GM18909 (cell line): ENCODE data around the gene KCTD11.

Source experiments
- ATAC-seq: cut with Tn5 transposase; IDR thresholded peaks from one replicate; pipeline ENCODE4 v1.9.1; 2021; ENCODE audit warnings: mild to moderate bottlenecking; ENCODE audit not compliant: unreplicated experiment, poor library complexity

KCTD11 gene

DNA sequence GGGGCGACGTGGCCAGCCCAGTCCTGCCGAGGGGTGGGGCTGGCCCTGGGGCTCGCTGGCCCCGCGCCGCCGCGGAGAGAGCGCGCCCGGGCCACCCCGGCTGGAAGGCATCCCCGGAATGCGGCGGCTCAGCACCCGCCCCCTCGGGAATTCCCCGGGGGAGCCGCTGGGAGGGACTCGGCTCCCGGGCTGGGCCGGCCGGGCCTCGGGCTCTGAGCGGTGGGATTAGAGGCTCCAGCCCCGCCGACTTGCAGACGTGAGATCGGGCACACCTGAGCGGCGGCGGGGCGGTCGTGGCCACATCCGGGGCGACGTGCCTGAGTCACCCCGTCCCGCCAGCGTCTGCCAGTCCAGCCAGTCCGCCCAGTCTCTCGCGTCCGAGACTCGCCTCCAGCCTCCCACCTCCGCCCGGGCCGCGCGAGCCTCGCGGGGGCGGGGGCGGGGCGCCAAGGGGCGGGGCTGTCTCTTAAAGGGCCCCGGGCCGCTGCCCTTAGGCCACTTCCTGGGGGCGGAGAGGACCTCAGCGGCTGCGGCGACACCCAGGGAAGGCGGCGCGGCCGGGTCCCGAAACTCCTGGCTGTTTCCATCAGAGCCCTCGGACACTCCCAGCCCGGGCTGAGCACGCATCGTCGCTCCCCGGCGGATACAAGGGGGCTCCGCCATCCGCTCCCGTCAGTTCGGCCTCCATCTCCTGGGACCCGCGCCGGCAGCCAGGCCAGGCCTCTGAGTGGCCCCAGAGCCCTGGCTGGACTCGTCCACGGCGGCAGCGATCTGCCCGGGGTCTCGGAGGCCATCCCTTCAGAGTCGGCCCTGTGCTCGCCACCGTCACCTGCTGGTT lies at the start of gene KCTD11:
Gene KCTD11 (plus strand): TSS at position 498 of the 838 bp plus-strand sequence.
- peak; percentile 62 for ATAC-seq

DNA sequence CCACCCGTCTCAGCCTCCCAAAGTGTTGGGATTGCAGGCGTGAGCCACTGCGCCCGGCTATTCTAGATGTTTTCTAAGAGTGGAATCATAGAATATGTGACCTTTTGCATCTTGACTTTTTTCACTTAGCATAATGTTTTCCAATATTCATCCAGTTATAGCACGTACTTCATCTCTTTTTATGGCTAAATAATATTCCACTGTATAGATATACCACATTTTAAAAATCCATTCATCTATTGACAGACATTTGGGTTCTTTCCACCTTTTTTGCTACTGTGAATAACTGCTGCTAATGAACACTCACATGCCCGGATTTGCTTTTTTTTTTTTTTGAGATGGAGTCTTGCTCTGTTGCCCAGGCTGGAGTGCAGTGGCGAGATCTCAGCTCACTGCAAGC lies 47.8 kb upstream of the KCTD11 start:
- ATAC-seq, result no peak

DNA sequence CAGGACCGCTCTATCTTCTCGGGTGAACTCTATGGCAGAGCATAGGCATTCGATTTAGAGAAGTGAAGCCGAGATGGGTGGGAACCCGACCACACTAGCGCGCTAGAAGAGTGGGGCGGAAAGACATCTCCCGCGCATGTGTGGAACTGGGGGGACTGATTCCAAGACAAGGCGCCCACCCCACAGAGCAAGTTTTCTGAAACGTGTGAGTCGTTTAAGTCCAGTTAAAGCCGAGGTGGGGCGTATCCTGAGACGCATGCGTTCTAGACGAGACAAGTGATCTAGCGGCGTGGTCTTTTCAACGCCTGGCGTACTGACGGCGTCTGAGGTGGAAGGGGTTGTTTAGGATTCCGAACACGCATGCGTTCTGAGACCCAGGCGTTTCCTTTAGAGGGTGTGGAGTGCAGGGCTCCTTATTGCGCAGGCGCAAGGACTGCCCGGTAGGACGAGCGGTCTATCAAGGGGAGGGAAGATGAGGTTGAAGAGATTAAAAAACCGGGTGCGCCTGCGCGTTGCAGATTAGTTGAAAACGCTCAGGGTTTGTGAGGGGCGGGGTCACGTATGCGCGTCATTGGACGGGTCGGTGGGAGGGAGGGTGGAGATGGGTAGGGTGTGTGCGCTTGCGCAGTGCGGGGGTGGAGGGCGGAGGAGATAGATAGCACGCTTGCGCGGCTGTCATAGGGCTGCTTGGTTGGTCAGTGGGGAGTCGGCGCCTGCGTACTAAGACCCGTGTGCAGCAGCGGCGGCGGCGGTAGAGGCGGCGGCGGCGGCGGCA lies 44.9 kb upstream of the KCTD11 start, which contains the start of gene EIF5A:
Gene EIF5A (plus strand): TSS at position 718 of the 775 bp plus-strand sequence. CDS start 2,008 bp downstream, outside the sequence.
- peak; percentile 70 for ATAC-seq

DNA sequence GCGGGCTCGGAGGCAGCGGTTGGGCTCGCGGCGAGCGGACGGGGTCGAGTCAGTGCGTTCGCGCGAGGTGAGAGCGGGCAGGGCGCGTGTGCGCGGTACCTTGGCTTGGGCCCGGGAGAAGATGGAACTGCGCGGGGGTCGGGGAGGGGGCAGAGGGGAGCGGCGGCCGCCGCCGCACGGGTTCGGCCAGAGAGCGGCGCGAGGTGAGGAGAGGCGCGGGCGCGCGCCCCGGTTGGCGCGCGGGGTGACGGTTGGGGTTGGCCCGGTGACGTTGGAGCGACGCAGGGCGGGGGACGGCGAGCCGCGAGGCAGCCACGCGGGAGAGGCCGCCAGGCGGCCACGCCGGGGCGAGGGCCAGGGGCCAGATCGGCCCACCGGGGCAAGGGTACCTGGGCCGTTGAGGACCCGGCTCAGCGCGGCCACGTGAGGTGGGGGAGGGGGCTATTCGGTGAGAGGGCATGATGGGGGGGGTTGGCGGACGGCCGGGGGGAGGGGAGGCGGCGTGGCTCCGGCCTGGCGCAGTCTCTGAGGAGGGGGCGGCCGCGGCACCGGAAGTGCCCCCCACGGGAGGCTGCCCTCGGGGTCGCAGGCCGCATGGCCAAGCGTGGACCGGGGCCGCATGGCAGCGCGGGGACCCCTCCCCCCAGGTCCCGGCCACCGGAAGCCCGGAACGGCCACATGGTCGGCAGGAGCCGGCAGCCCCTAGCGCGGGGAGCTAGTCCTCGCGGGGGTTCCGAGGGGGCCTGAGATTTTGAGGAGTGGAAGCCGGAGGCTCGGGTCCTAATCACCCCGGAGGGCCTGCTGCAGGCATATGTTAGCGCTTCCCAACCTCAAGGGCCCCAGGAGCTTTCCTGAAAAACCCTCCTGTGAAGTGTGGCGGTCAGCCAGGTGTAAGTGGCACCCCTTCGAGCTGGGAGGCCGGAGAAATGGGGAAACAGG lies 44.0 kb upstream of the KCTD11 start:
- peak; percentile 1 for ATAC-seq

DNA sequence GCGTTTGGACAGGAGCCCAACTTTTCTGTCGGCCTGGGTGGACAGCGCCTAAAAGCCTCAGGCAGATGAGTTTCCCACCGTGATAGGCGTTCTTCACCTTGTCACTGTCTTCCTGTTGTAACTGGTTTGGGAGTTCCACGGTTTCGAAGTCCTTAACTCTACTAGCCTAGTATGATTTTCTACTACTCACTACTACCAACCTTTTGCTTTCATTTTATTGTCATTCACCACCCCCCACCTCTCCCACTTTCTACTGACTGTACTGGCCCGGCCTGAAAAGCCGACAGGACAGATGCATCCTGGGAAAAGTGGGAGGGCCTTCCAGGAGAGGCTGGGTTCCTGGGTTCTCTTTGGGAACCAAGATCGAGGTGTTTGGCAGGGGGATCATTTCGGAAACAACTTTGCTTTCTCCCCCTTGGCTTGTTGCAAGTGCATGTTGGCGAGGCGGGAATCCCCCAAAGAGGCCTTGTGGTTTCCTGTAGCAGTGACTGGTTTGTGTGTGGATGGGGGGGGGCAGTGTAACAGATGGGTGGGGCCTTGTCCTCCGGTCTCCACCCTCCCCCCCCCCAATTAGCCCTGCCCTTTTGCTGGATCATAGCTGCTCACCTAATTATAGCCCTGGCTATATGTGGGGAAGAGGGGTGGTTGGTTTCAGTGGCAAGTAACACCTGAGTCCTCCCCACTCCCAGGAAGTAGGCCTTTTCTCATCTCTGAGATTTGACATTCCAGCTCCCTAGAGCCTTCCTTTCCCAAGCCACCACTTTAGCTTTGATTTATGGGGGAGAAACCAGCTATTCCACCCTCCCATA lies 43.1 kb upstream of the KCTD11 start:
- no peak for ATAC-seq

DNA sequence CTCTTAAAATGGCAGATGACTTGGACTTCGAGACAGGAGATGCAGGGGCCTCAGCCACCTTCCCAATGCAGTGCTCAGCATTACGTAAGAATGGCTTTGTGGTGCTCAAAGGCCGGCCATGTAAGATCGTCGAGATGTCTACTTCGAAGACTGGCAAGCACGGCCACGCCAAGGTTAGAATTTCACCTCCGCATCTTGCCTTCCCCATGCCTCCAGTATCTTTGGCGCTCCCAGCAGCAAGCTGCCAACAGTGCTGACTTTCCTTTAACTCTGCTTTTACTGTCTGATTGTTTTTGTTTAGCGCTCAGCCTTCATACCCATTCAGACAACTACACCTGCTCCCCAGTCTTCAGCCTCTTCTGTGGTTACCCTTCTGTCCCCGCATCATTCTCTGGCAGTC lies 42.3 kb upstream of the KCTD11 start:
- no peak for ATAC-seq

DNA sequence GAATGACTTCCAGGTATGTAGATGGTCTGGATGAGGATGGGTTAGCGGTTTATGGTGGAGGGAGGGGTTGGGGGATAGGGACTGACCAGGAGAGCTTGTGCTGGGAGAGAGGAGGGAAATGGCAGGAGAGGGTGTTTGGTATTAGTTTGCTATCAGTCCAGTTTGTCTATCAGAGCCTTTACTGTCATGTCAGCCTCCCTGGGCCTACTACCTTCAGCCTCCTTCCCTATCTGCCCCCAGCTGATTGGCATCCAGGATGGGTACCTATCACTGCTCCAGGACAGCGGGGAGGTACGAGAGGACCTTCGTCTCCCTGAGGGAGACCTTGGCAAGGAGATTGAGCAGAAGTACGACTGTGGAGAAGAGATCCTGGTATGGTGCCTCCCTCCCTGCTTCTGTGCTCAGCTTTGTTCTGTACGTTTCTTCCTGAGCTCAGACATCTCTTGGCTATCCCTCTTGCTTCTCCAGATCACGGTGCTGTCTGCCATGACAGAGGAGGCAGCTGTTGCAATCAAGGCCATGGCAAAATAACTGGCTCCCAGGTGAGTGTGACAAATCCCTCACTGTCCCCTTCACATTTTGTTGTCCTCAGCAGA lies 40.8 kb upstream of the KCTD11 start:
- no peak for ATAC-seq

DNA sequence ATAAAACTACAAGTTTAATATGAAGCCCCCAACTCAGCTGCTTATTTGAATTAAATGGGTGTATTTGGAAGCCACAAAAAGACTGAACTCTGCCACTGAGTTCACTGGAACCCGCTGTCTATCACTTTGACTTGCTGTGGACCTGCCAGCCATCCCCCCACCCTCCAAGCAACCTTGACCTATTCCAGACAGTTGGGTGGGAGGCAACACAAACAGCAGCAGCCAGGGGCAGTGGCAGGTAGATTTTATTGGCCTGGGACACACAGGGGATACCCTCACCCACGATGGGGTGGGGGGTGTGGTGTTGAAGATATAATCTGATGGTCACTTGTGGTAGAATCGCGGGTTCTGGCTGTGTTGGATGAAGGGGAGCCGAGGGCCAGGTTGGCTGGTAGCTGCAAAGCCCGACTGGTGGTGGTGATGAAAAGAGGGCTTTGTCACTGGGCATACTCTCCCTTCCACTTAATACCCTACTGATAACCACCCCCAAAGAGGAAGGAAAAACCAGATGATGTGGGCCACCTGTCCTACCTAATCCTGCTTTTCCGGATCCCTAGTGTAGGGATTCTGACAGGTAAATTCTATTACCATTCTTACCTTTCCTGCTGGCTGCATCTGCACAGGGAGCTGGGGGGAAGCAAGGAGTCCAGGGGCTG lies 39.4 kb upstream of the KCTD11 start:
- no peak for ATAC-seq

DNA sequence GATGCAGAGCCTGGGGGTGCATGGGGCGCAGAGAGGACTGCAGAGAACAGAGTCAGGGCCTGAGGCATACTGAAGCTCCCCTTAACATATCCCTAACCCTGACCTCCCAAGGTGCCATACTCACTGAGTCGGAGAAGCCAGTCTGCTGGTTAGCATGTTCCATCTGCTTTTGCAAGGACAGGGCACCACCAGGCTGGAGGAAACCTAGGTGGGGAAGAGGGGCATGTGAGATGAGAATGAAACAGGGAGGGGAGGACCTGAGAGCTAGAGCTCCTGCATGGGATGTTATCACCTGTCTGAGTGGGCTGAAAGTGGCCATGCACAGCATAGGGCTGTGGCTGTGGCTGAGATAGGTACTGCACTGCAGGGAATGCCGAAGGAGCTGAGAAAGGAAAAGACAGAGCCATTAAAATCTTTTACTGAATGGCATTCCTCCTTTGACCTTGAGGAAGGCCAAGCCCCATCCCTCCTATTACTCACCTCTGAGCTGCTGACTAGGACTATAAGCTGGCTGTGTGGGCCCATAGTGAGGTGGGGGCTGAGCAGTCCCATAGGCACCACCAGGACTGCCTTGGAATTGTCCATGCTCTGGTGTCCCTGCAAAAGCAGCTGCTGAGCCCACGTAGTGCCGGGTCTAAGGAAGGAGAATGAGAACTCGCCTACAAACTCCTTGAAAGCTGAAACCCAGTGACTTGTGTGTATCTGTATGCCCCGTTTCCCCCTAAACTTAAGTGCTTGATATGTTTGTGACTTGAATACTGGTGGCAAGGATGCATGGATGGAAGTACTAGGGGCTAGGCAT lies 38.7 kb upstream of the KCTD11 start:
- ATAC-seq, result no peak

DNA sequence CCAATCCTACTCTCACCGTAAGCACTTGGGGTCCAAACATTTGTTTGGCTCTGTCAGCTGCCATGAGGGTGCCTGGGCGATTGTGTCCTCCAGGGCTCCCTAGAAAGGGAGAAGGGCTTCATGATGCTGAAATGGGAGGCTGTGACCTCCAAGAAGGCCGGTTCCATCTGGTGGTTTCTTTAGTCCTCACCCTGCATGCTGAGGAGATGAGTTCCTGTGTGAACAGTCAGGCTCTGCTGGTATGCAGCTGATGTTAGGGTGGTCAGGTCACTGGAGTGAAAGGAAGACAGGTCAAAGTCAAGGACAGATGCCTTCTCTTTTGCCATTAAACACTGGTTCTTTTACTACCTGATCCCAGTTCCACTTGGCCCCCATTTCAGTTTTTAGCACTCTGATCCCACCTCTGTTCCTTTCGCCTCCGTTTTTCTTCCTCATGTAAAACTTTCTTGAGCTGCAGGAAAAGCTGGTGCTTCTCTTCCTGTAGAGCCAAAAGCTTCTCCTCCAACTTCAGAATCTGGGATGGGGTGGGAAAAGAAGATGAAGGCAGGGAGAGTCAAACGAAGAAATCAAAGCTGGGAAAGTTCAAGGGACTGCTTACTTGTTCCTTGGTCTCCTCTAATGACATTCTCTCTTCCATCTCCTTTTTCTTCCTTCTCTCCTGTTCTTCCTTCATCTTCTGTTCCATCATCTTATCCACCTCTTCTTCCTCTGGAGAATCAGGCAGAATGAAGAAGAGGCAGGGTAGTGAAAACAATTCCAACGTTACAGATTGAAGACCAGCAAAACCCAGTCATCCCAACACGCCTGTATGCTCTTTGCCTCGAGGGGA lies 37.9 kb upstream of the KCTD11 start:
- ATAC-seq, result no peak

DNA sequence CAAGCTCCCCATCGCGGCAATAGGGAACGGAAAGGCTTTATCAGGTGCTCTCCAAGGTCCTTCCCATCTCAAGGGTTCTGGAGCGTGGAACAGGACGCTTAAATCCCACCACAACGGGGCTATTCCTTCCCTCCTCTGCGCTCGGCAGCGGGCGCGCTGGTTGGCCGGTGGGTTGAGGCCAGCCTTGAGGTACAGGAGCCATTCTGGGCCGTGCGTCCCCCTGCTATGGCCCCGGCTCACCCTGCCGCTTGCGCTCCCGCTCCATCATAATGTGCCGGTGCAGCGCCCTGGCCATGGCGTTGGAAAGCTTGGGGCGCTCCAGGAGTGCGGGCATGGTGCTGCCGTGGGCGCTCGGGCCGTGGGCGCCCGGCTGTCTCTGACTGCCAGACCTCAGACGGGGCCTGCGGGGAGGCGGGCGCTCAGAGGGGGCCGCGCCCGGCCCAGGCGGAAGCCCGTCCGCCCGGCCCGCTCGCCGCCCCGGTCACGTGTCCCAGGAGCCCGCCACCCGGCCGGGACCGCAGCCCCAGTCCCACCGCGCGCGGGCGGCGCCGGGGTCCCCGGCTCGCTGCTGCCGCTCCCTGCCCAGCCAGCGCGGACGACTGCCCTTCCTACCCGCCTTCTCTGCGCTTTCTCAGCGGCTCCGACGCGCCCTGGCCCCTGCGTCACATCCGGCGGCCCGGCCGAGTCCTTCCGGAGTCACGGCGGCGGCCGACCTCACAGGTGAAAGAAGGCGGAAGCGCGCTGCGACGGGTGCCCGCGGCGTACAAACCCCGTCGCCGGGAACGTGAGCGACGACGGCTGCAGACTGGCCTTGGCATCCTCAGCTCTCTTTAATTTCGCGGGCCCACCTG lies 37.0 kb upstream of the KCTD11 start, which contains the start of gene GPS2:
Gene GPS2 (minus strand): TSS at position 642 of the 851 bp plus-strand sequence. CDS start 308 bp downstream, at position 334.
- peak; percentile 76 for ATAC-seq

DNA sequence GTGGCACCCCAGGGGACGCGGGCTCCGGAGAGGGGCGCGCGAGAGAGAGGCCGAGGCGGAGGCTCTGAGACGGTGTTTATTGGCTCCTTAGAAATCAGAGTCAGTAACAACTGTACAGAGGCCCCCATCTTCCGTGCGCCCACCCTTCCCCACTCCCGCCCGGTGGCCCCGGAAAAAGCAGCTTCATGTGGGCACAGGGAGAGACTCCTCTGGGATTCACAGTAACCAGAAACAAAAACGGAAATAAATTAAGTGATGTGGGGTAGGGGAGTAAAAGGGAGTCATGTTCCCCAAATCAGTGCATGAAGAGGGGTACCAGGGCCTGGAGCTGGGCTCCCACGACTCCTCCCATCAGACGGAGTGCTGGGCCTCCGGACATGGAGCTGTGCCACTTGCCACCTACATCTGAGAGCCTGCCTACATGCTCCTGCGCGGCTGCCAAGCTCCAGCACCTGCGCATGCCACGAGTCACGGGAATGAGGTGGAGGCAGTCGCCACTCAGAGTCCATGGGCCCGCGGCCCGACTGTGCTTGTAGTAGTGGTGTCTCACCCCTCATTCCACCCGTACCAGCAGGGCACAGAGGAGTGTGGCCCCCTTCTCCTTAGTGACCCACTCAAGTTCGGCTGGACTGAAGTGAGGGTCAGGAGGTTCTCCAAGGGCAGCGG lies 36.3 kb upstream of the KCTD11 start:
- no peak for ATAC-seq

DNA sequence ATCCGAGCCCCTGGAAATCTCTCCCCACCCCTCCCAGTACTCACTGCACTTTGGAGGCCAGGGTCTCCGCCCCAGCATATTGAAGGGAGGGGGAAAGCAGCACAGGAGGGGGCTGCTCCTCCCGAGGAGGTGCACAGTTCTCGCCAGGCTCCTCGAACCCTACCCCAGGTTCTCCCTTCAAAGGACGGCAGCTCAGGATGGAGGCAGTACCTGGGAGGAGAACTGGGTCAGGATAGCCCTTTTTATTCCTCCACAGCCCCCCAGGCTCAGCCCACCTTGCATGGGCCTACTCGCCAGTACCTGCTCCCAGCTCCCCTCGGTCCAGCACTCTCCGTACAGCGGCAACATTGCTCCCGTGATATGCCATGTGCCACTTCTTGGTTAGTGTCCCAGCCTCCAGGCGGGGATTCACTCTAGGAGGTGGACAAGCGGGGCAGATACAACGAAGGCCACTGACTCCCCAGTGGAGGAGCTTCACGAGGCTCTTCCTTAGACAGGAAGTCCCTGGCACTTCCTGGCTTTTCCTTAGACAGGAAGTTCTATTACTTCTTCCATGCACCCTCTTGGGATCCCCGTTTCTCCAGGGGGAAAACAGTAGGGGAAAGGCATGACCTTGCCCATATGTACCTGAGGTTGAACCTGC lies 34.7 kb upstream of the KCTD11 start:
- ATAC-seq, result no peak

DNA sequence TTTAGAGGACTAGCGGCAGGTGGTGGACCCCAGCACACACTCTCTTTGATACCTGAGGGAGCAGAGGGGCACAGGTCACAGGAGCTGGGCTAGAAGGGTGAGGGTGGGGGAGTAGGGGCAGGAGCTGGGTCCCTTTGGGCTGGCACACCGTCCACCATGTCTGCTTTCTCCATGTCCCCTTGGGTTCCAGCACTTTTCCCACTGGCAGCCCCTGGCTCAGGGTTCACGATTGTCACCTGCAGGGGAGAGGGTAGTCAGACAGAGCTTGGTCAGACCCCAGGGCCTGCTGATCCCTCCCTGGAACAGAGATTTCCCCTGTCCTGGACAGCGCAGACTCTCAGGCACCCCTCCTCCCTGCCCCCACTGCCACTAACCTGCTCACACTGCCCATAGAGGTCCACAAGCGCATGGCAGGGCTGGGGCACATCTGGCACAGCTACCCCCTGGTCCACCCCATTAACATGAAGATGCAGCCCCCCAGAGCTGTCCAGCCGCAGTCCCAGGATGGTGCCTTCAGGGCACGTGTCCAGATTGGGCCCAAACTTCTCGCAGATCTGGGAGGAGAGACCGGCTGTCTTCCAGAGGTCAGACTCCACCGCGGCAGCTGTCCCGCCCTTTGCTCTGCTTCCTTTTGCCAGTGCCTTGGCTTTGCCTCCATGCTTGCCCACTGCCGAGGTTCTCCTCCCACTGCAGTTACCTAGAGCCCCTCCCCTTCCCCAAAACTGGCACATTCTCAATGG lies 33.7 kb upstream of the KCTD11 start:
- ATAC-seq, result no peak
